GM19239 (cell line): ENCODE measurements around the gene HOMER1.

Experiments used
- DNase-seq: peaks from one replicate; pipeline ENCODE4 v3.0.0; 2011; ENCODE audit warnings: low spot score; ENCODE audit not compliant: insufficient read length
- FAIRE-seq: peaks from 2 replicates; lab custom pipeline; 2011; peaks lifted over from hg19 to GRCh38; lab: Jason Lieb, UNC

The HOMER1 gene

GRCh38 chr5:79491690-79492317, 22.1 kb downstream of the HOMER1 start:
- DNase-seq (no peak), FAIRE-seq (no peak)

- FAIRE-seq (no peak), DNase-seq (no peak)
These were observed 23.5 kb downstream of the HOMER1 start for GRCh38 chr5:79490323-79490936.

GRCh38 chr5:79489773-79490172, 24.2 kb downstream of the HOMER1 start:
- DNase-seq (no peak), FAIRE-seq (no peak)

GRCh38 chr5:79488775-79489174, 25.2 kb downstream of the HOMER1 start:
- no peak for DNase-seq
- FAIRE-seq, result no peak

- no peak for DNase-seq
- FAIRE-seq, result no peak
These were observed 25.9 kb downstream of the HOMER1 start for GRCh38 chr5:79488058-79488457.

- DNase-seq (no peak), FAIRE-seq (no peak)
These were observed 26.7 kb downstream of the HOMER1 start for GRCh38 chr5:79487251-79487650.

- no peak for FAIRE-seq
- DNase-seq, result no peak
These were observed 27.8 kb downstream of the HOMER1 start for GRCh38 chr5:79486116-79486515.

- no peak for DNase-seq
- peak; percentile 37 for FAIRE-seq
These were observed 29.2 kb downstream of the HOMER1 start for GRCh38 chr5:79484731-79485130.

GRCh38 chr5:79481574-79481973, 32.4 kb downstream of the HOMER1 start:
- FAIRE-seq (no peak), DNase-seq (no peak)

- FAIRE-seq, result no peak
- no peak for DNase-seq
These were observed 32.9 kb downstream of the HOMER1 start for GRCh38 chr5:79480991-79481390.

GRCh38 chr5:79475152-79475466, 38.8 kb downstream of the HOMER1 start:
- DNase-seq, result no peak
- no peak for FAIRE-seq

- DNase-seq (no peak), FAIRE-seq (no peak)
These were observed 39.4 kb downstream of the HOMER1 start for GRCh38 chr5:79474367-79475151.

- DNase-seq, result no peak
- FAIRE-seq, result no peak
These were observed 42.4 kb downstream of the HOMER1 start for GRCh38 chr5:79471556-79471955.

GRCh38 chr5:79464695-79465332, 49.1 kb downstream of the HOMER1 start:
- DNase-seq (peak; percentile 7), FAIRE-seq (peak; percentile 87)

GRCh38 chr5:79464278-79464677, 49.7 kb downstream of the HOMER1 start:
- FAIRE-seq (peak; percentile 39), DNase-seq (no peak)

- FAIRE-seq, result no peak
- no peak for DNase-seq
These were observed 54.3 kb downstream of the HOMER1 start for GRCh38 chr5:79459626-79460025.

- peak; percentile 94 for FAIRE-seq
- no peak for DNase-seq
These were observed 56.9 kb downstream of the HOMER1 start for GRCh38 chr5:79456890-79457583.

GRCh38 chr5:79456400-79456799, 57.5 kb downstream of the HOMER1 start:
- DNase-seq (no peak), FAIRE-seq (no peak)

- DNase-seq (no peak), FAIRE-seq (no peak)
These were observed 59.9 kb downstream of the HOMER1 start for GRCh38 chr5:79454043-79454442.

- no peak for DNase-seq
- no peak for FAIRE-seq
These were observed 65.6 kb downstream of the HOMER1 start for GRCh38 chr5:79448336-79448735.

- FAIRE-seq, result no peak
- DNase-seq, result no peak
These were observed 77.1 kb downstream of the HOMER1 start for GRCh38 chr5:79436821-79437220.
